ENCODE data around the gene CDH4. TPM values are rescaled to one million over a fixed set of nuclear protein-coding genes. Genes with fewer than 3 reads are reported as not detected.

The CDH4 gene
- total RNA-seq, 3 donors from 2014 or later (not counting 1 experiment from before 2014, with no cell fraction given): 0.18 TPM; not detected in 2

GRCh38 chr20:61352346-61353260 lies 100.5 kb downstream of the CDH4 start:
- DNase-seq (no peak), ATAC-seq (no peak)
- Histone ChIP-seq H3K9me3 (ENCODE audit: control insufficient read depth, insufficient read depth, low read length) (peaks cover 3% of the 10 kb centered on the region), H3K4me3 (ENCODE audit: low read length) (no peak overlapping the region), H3K4me1 (ENCODE audit: control insufficient read depth, insufficient read depth, low read length) (no peaks in the 10 kb centered on the region), H3K27me3 (ENCODE audit: control insufficient read depth, insufficient read depth, low read length) (no peaks in the 10 kb centered on the region), H3K27ac (ENCODE audit: low read length) (no peak overlapping the region), H3K36me3 (ENCODE audit: control insufficient read depth, insufficient read depth, low read length) (no peaks in the 10 kb centered on the region)
- TF ChIP-seq CTCF (IDR thresholded peaks at IDR 0.05): no peak
- H3K4me3 Mint-ChIP-seq: no peak overlapping the region
- no peak overlapping the region for H3K27ac Mint-ChIP-seq
- H3K27me3 Mint-ChIP-seq (ENCODE audit: low read depth in 2 of 2): peaks cover 2 to 7% of the 10 kb centered on the region in 2 donors
- H3K9me3 Mint-ChIP-seq: no peaks in the 10 kb centered on the region
- 43% methylated on average over 33 of the region's 33 CpGs for WGBS (ENCODE audit: insufficient coverage)
- H3K36me3 Mint-ChIP-seq: no peaks in the 10 kb centered on the region
- intact Hi-C loops (cut with micrococcal nuclease): no loop called here
- H3K4me1 Mint-ChIP-seq: no peaks in the 10 kb centered on the region

- ATAC-seq (no peak), DNase-seq (no peak)
- intact Hi-C loops (cut with micrococcal nuclease): no loop called here
- Histone ChIP-seq H3K27me3 (ENCODE audit: control insufficient read depth, insufficient read depth, low read length) (no peaks in the 10 kb centered on the region), H3K9me3 (ENCODE audit: control insufficient read depth, insufficient read depth, low read length) (peaks cover 3% of the 10 kb centered on the region), H3K4me3 (ENCODE audit: low read length) (no peak overlapping the region), H3K27ac (ENCODE audit: low read length) (no peak overlapping the region), H3K4me1 (ENCODE audit: control insufficient read depth, insufficient read depth, low read length) (no peaks in the 10 kb centered on the region), H3K36me3 (ENCODE audit: control insufficient read depth, insufficient read depth, low read length) (no peaks in the 10 kb centered on the region)
- TF ChIP-seq CTCF (IDR thresholded peaks at IDR 0.05): no peak
- Mint-ChIP-seq H3K9me3 (no peaks in the 10 kb centered on the region), H3K27me3 (ENCODE audit: low read depth in 2 of 2) (peaks cover 2 to 7% of the 10 kb centered on the region in 2 donors), H3K4me3 (no peak overlapping the region), H3K36me3 (no peaks in the 10 kb centered on the region), H3K27ac (no peak overlapping the region), H3K4me1 (no peaks in the 10 kb centered on the region)
- WGBS (ENCODE audit: insufficient coverage): 76% methylated on average over 12 of the region's 12 CpGs
Measured at GRCh38 chr20:61353261-61354000, 101.4 kb downstream of the CDH4 start.

GRCh38 chr20:61354001-61354390 lies 101.9 kb downstream of the CDH4 start:
- Mint-ChIP-seq H3K4me1 (no peaks in the 10 kb centered on the region), H3K27ac (no peak overlapping the region), H3K9me3 (no peaks in the 10 kb centered on the region), H3K27me3 (ENCODE audit: low read depth in 2 of 2) (peaks cover 2 to 7% of the 10 kb centered on the region in 2 donors), H3K4me3 (no peak overlapping the region), H3K36me3 (no peaks in the 10 kb centered on the region)
- Histone ChIP-seq H3K27ac (ENCODE audit: low read length) (no peak overlapping the region), H3K4me1 (ENCODE audit: control insufficient read depth, insufficient read depth, low read length) (no peaks in the 10 kb centered on the region), H3K27me3 (ENCODE audit: control insufficient read depth, insufficient read depth, low read length) (no peaks in the 10 kb centered on the region), H3K9me3 (ENCODE audit: control insufficient read depth, insufficient read depth, low read length) (peaks cover 3% of the 10 kb centered on the region), H3K4me3 (ENCODE audit: low read length) (no peak overlapping the region), H3K36me3 (ENCODE audit: control insufficient read depth, insufficient read depth, low read length) (no peaks in the 10 kb centered on the region)
- 82% methylated on average over 18 of the region's 18 CpGs for WGBS (ENCODE audit: insufficient coverage)
- ATAC-seq: no peak
- TF ChIP-seq CTCF (IDR thresholded peaks at IDR 0.05): no peak
- DNase-seq: no peak
- intact Hi-C loops (cut with micrococcal nuclease): no loop called here
